ENCODE measurements around the gene NADSYN1.

DNA sequence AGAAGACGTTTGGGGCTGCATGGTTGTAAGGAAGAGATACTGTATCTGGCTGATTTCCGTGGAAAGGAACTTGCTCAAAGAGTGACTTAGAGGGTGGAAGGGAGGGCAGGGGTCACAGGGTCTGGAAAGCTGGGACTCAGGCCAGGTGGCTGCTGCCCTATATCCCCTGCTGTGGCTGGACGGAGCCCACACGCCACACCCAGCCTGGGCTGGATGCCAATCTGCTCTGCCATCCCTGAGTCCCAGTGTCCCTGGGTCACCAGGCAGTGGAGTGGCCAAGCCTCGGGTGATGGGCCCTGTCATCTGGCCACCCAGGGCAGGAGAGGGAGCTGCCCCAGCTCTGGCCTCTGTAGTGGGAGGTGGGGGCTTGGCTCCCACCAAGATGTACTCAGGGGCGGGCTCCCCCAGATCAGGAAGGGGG lies 47.6 kb downstream of the NADSYN1 start:
- TF ChIP-seq, protein P1, sequence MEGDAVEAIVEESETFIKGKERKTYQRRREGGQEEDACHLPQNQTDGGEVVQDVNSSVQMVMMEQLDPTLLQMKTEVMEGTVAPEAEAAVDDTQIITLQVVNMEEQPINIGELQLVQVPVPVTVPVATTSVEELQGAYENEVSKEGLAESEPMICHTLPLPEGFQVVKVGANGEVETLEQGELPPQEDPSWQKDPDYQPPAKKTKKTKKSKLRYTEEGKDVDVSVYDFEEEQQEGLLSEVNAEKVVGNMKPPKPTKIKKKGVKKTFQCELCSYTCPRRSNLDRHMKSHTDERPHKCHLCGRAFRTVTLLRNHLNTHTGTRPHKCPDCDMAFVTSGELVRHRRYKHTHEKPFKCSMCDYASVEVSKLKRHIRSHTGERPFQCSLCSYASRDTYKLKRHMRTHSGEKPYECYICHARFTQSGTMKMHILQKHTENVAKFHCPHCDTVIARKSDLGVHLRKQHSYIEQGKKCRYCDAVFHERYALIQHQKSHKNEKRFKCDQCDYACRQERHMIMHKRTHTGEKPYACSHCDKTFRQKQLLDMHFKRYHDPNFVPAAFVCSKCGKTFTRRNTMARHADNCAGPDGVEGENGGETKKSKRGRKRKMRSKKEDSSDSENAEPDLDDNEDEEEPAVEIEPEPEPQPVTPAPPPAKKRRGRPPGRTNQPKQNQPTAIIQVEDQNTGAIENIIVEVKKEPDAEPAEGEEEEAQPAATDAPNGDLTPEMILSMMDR (IDR thresholded peaks at IDR 0.05): no peak
- no peak for TF ChIP-seq POLR2A (IDR thresholded peaks at IDR 0.05)

Measured in body of pancreas (tissue), 4 donors.